Measurements from ENCODE around the gene BBOX1. TPM values are rescaled to one million over a fixed set of nuclear protein-coding genes. Genes with fewer than 3 reads are reported as not detected.

Gene BBOX1
- total RNA-seq, result 0.16 TPM in 1 of 3 replicates, not detected in the others

GRCh38 chr11:27040302-27041115 is at the start of gene BBOX1:
BBOX1 (plus strand) TSS chr11:27040815; CDS start chr11:27055431, 14,616 bp downstream.
- H3K4me1 Mint-ChIP-seq, result peaks cover 3% of the 10 kb centered on the region
- no peak within 1 kb of the TSS for H3K4me3 Mint-ChIP-seq
- no peak within 1 kb of the TSS for H3K27ac Mint-ChIP-seq
- no peak for DNase-seq (ENCODE audit: low spot score in 2 of 2, unreplicated experiment in 2 of 2)
- no peak for TF ChIP-seq CTCF (IDR thresholded peaks at IDR 0.05; ENCODE audit: unreplicated experiment)
- H3K36me3 Mint-ChIP-seq, result peaks cover 16% of the 10 kb centered on the region
- peaks cover 52% of the 10 kb centered on the region for H3K9me3 Mint-ChIP-seq
- no peaks in the 10 kb centered on the region for H3K27me3 Mint-ChIP-seq (ENCODE audit: low read depth)

GRCh38 chr11:26992031-26992541 is 48.5 kb upstream of the BBOX1 start:
- Mint-ChIP-seq H3K36me3 (no peaks in the 10 kb centered on the region), H3K27ac (no peak overlapping the region), H3K4me1 (peaks cover 5% of the 10 kb centered on the region), H3K27me3 (ENCODE audit: low read depth) (peaks cover 12% of the 10 kb centered on the region), H3K4me3 (no peak overlapping the region), H3K9me3 (no peaks in the 10 kb centered on the region)
- TF ChIP-seq CTCF (IDR thresholded peaks at IDR 0.05; ENCODE audit: unreplicated experiment), result no peak
- DNase-seq (ENCODE audit: low spot score in 2 of 2, unreplicated experiment in 2 of 2), result no peak

GRCh38 chr11:26993965-26994457 is 46.6 kb upstream of the BBOX1 start, which contains the start of gene FIBIN:
FIBIN (plus strand) TSS chr11:26994112; CDS start chr11:26994527, 415 bp downstream.
- Mint-ChIP-seq H3K4me3 (peak within 1 kb of the TSS; percentile 64), H3K27me3 (ENCODE audit: low read depth) (peaks cover 12% of the 10 kb centered on the region), H3K27ac (no peak within 1 kb of the TSS), H3K36me3 (no peaks in the 10 kb centered on the region), H3K9me3 (no peaks in the 10 kb centered on the region), H3K4me1 (peaks cover 12% of the 10 kb centered on the region)
- peak in 1 of 2 experiments; percentile 38 for DNase-seq (ENCODE audit: low spot score in 2 of 2, unreplicated experiment in 2 of 2)
- no peak for TF ChIP-seq CTCF (IDR thresholded peaks at IDR 0.05; ENCODE audit: unreplicated experiment)

- TF ChIP-seq CTCF (IDR thresholded peaks at IDR 0.05; ENCODE audit: unreplicated experiment), result no peak
- Mint-ChIP-seq H3K27ac (no peak overlapping the region), H3K4me1 (peaks cover 12% of the 10 kb centered on the region), H3K4me3 (peak overlapping the region; percentile 64), H3K36me3 (no peaks in the 10 kb centered on the region), H3K9me3 (no peaks in the 10 kb centered on the region), H3K27me3 (ENCODE audit: low read depth) (peaks cover 12% of the 10 kb centered on the region)
- DNase-seq (ENCODE audit: low spot score in 2 of 2, unreplicated experiment in 2 of 2), result no peak
Measured at GRCh38 chr11:26994631-26995095, 46.0 kb upstream of the BBOX1 start.

GRCh38 chr11:26995701-26996460 is 44.7 kb upstream of the BBOX1 start:
- DNase-seq (ENCODE audit: low spot score in 2 of 2, unreplicated experiment in 2 of 2), result no peak
- no peak for TF ChIP-seq CTCF (IDR thresholded peaks at IDR 0.05; ENCODE audit: unreplicated experiment)
- Mint-ChIP-seq H3K27ac (no peak overlapping the region), H3K27me3 (ENCODE audit: low read depth) (peaks cover 12% of the 10 kb centered on the region), H3K4me3 (peak overlapping the region; percentile 64), H3K9me3 (no peaks in the 10 kb centered on the region), H3K36me3 (no peaks in the 10 kb centered on the region), H3K4me1 (peaks cover 12% of the 10 kb centered on the region)

Measured in mesothelial cell of epicardium (in vitro differentiated cells).